GM21717 (cell line): ENCODE measurements around the gene ZNF454.

Experiments used
- ATAC-seq: cut with Tn5 transposase; IDR thresholded peaks from one replicate; pipeline ENCODE4 v1.9.1; 2021; ENCODE audit warnings: mild to moderate bottlenecking, moderate library complexity; ENCODE audit not compliant: unreplicated experiment

The ZNF454 gene

GRCh38 chr5:178992291-178992895 lies 51.4 kb downstream of the ZNF454 start:
- no peak for ATAC-seq

- no peak for ATAC-seq
These were observed 52.3 kb downstream of the ZNF454 start for GRCh38 chr5:178993236-178993765.

GRCh38 chr5:178993955-178994579 lies 53.1 kb downstream of the ZNF454 start:
- no peak for ATAC-seq

GRCh38 chr5:178994580-178995340 lies 53.8 kb downstream of the ZNF454 start, which contains the start of gene GRM6:
TSS of gene GRM6 (minus strand) at chr5:178995320. CDS start at chr5:178994944, 376 bp downstream.
- no peak for ATAC-seq

GRCh38 chr5:178995341-178995690 lies 54.3 kb downstream of the ZNF454 start:
- no peak for ATAC-seq

- ATAC-seq: no peak
These were observed 55.2 kb downstream of the ZNF454 start for GRCh38 chr5:178996156-178996555.

- ATAC-seq: no peak
These were observed 56.2 kb downstream of the ZNF454 start for GRCh38 chr5:178997191-178997590.

GRCh38 chr5:178998441-178998840 lies 57.4 kb downstream of the ZNF454 start:
- ATAC-seq: no peak

GRCh38 chr5:179006564-179006963 lies 65.6 kb downstream of the ZNF454 start:
- no peak for ATAC-seq

- no peak for ATAC-seq
These were observed 67.7 kb downstream of the ZNF454 start for GRCh38 chr5:179008667-179009066.
